Neural crest cell (in vitro differentiated cells): ENCODE results near the gene CPSF4L. TPM values are rescaled to one million over a fixed set of nuclear protein-coding genes. Genes with fewer than 3 reads are reported as not detected.

ENCODE experiments used
- DNase-seq: peaks from one replicate; pipeline ENCODE4 v3.0.0; 2021; ENCODE audit warnings: low read depth, mixed read lengths, low spot score
- H3K27ac Mint-ChIP-seq: one replicate; pipeline ENCODE4 v1.8.0; 2021; ENCODE audit warnings: mild to moderate bottlenecking, mixed read lengths; ENCODE audit not compliant: unreplicated experiment
- H3K27me3 Mint-ChIP-seq: 2 replicates; pipeline ENCODE4 v1.8.0; 2021; ENCODE audit warnings: low read depth, mild to moderate bottlenecking, mixed read lengths
- H3K36me3 Mint-ChIP-seq: 2 replicates; pipeline ENCODE4 v1.8.0; 2021; ENCODE audit warnings: low read depth, mild to moderate bottlenecking, mixed read lengths
- H3K4me1 Mint-ChIP-seq: 2 replicates; pipeline ENCODE4 v1.8.0; 2021; ENCODE audit warnings: mixed read lengths
- H3K4me3 Mint-ChIP-seq: one replicate; pipeline ENCODE4 v1.8.0; 2021; ENCODE audit warnings: mild to moderate bottlenecking, mixed read lengths
- H3K9me3 Mint-ChIP-seq: 2 replicates; pipeline ENCODE4 v1.8.0; 2021; ENCODE audit warnings: mixed read lengths
- CTCF ChIP-seq: fragments of 200-600 bp; sonication (generic); conservative IDR thresholded peaks from 2 replicates; pipeline ENCODE4 v1.5.0; 2021; ENCODE audit warnings: antibody characterized with exemption, mild to moderate bottlenecking
- total RNA-seq: library from RNA; stranded (reverse); gene quantifications from 2 replicates; pipeline ENCODE4 v1.2.1, GENCODE V29; 2021

The CPSF4L gene
- total RNA-seq, 1 donor from 2014 or later, result not detected

GRCh38 chr17:73278465-73279453 is 17.1 kb upstream of the CPSF4L start:
- H3K36me3 Mint-ChIP-seq, result no peaks in the 10 kb centered on the region
- H3K27ac Mint-ChIP-seq, result no peak overlapping the region
- no peak for DNase-seq
- no peaks in the 10 kb centered on the region for H3K9me3 Mint-ChIP-seq
- peaks cover 4% of the 10 kb centered on the region for H3K4me1 Mint-ChIP-seq
- H3K27me3 Mint-ChIP-seq, result peaks cover 74% of the 10 kb centered on the region
- no peak overlapping the region for H3K4me3 Mint-ChIP-seq
- TF ChIP-seq CTCF, result no peak

GRCh38 chr17:73278049-73278464 is 16.4 kb upstream of the CPSF4L start:
- Mint-ChIP-seq H3K4me1 (no peaks in the 10 kb centered on the region), H3K27ac (no peak overlapping the region), H3K4me3 (no peak overlapping the region), H3K27me3 (peaks cover 74% of the 10 kb centered on the region), H3K9me3 (no peaks in the 10 kb centered on the region), H3K36me3 (no peaks in the 10 kb centered on the region)
- TF ChIP-seq CTCF, result no peak
- DNase-seq, result no peak

GRCh38 chr17:73274490-73274889 is 12.8 kb upstream of the CPSF4L start:
- TF ChIP-seq CTCF, result no peak
- H3K9me3 Mint-ChIP-seq, result no peaks in the 10 kb centered on the region
- H3K36me3 Mint-ChIP-seq, result no peaks in the 10 kb centered on the region
- H3K27me3 Mint-ChIP-seq, result peaks cover 73% of the 10 kb centered on the region
- H3K4me1 Mint-ChIP-seq, result peaks cover 13% of the 10 kb centered on the region
- no peak overlapping the region for H3K4me3 Mint-ChIP-seq
- no peak for DNase-seq
- no peak overlapping the region for H3K27ac Mint-ChIP-seq

- no peaks in the 10 kb centered on the region for H3K9me3 Mint-ChIP-seq
- peaks cover 61% of the 10 kb centered on the region for H3K27me3 Mint-ChIP-seq
- no peak overlapping the region for H3K27ac Mint-ChIP-seq
- peaks cover 16% of the 10 kb centered on the region for H3K4me1 Mint-ChIP-seq
- H3K36me3 Mint-ChIP-seq, result no peaks in the 10 kb centered on the region
- no peak for TF ChIP-seq CTCF
- peak overlapping the region; percentile 57 for H3K4me3 Mint-ChIP-seq
- no peak for DNase-seq
Measured at GRCh38 chr17:73272906-73273218, 11.2 kb upstream of the CPSF4L start.

GRCh38 chr17:73271072-73271471 is 9.4 kb upstream of the CPSF4L start:
- no peaks in the 10 kb centered on the region for H3K9me3 Mint-ChIP-seq
- no peaks in the 10 kb centered on the region for H3K36me3 Mint-ChIP-seq
- no peak overlapping the region for H3K4me3 Mint-ChIP-seq
- H3K27ac Mint-ChIP-seq, result no peak overlapping the region
- H3K4me1 Mint-ChIP-seq, result peaks cover 26% of the 10 kb centered on the region
- no peak for TF ChIP-seq CTCF
- H3K27me3 Mint-ChIP-seq, result peaks cover 56% of the 10 kb centered on the region
- DNase-seq, result no peak
